ENCODE results near the gene BORCS6.
A peak's percentile ranks its signal among the peaks of the same experiment; 100 is the strongest.

BORCS6 gene

DNA sequence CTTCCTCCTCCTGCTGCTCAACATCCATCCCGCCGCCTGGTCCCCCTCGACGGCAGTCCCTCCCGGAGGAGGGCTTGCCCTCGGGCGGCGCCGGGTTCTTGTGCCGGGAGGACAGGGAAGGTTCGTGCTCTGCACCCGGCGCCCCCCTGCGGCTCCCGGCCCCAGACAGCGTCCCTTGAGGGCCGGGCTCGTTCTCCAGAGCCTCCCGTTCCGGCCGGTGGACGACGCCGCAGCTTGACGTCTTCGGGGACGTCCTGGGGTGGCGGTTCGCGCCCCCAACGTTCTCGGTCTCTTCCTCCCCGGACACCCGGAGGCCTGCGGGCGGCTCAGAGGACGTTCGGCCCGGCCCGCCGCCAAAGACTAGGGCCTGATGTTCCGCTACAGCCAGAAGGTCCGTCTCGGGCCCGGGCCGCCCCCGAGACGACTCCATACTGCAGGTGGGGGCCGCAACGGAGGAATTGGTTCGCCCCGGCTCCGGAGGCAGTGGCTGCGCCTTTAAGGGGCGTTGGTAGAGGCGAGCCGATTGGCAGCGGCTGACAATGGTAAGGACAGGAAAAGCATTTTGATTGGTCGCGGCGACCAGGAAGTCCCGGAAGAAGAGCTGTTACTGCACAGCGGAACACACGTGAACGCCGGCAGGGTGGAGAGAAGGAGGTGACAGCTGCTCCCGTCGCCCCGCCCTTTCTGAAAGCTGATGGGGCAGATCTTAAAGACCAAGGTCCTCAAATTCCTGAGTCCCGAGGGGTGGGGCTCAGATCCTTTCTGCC, at the start of gene BORCS6:
TSS of gene BORCS6 (minus strand) at position 470 of the 767 bp plus-strand sequence. CDS start at position 430, 40 bp downstream.
- TF ChIP-seq, protein P1, sequence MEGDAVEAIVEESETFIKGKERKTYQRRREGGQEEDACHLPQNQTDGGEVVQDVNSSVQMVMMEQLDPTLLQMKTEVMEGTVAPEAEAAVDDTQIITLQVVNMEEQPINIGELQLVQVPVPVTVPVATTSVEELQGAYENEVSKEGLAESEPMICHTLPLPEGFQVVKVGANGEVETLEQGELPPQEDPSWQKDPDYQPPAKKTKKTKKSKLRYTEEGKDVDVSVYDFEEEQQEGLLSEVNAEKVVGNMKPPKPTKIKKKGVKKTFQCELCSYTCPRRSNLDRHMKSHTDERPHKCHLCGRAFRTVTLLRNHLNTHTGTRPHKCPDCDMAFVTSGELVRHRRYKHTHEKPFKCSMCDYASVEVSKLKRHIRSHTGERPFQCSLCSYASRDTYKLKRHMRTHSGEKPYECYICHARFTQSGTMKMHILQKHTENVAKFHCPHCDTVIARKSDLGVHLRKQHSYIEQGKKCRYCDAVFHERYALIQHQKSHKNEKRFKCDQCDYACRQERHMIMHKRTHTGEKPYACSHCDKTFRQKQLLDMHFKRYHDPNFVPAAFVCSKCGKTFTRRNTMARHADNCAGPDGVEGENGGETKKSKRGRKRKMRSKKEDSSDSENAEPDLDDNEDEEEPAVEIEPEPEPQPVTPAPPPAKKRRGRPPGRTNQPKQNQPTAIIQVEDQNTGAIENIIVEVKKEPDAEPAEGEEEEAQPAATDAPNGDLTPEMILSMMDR (IDR thresholded peaks at IDR 0.05; ENCODE audit: insufficient read depth, missing control alignments) = no peak
- FAIRE-seq (no peak), DNase-seq (ENCODE audit: insufficient read length, low spot score) (peak; percentile 84)

DNA sequence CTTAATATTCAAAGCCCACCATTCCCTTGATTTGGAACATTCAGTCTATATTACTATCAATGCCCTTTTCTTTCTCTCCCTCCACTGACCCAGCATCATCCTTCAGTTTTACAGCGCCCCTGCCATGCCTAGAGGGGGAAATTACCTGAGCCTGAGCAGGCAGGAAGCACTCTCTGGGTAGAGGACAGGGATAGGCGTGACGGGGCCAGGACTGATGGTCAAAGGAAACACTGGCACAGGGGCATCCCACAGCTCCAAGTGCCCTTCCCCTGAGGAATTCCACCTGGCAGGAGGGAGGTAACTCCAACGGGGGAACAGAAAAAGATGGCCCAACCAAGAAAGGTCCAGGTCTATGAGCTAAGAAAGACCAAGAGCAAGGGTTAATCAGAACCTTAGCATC, 47.9 kb upstream of the BORCS6 start:
- TF ChIP-seq, protein P1 (IDR thresholded peaks at IDR 0.05; ENCODE audit: insufficient read depth, missing control alignments) = no peak
- DNase-seq (ENCODE audit: insufficient read length, low spot score) (no peak), FAIRE-seq (no peak)

DNA sequence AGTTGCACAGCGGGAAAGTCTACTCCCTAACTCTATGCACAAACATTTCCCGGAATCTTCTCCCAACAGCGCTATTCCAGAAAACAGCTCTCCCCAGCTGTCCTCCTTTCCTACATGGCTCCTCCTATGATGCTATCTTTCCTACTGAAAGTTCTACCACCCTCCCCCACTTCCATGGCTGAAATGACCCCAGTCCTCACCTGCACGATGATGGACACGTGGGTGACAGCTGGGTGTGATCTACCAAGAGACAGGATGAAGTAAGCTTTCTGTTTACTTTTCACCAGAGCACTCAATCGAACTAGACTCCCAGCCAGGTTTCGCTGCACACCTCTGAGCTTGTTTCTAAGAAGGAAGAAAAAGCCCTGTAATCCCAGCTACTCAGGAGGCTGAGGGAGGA, 47.2 kb upstream of the BORCS6 start:
- FAIRE-seq (no peak), DNase-seq (ENCODE audit: insufficient read length, low spot score) (no peak)
- TF ChIP-seq, protein P1 (IDR thresholded peaks at IDR 0.05; ENCODE audit: insufficient read depth, missing control alignments) = no peak

DNA sequence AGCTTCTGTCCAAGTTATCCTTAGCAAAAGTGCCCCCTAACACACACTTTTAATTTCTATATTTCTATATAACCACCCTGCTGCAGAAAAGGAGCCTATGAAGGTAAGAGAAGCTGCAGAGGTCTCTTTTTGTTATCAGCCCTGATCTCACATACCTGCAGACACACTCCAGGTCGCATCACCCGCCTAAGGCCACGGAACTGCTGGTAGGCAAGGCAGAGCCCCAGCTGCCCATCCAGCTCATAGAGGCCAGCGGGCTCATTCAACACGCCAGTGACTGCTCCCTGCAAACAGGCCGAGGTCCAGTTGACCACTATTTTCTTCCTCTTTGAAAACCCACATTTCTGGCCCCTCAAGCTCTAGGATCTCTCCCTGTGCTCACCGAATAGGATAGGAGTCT, 45.7 kb upstream of the BORCS6 start:
- TF ChIP-seq, protein P1 (IDR thresholded peaks at IDR 0.05; ENCODE audit: insufficient read depth, missing control alignments) = no peak
- DNase-seq (ENCODE audit: insufficient read length, low spot score) (no peak), FAIRE-seq (no peak)

DNA sequence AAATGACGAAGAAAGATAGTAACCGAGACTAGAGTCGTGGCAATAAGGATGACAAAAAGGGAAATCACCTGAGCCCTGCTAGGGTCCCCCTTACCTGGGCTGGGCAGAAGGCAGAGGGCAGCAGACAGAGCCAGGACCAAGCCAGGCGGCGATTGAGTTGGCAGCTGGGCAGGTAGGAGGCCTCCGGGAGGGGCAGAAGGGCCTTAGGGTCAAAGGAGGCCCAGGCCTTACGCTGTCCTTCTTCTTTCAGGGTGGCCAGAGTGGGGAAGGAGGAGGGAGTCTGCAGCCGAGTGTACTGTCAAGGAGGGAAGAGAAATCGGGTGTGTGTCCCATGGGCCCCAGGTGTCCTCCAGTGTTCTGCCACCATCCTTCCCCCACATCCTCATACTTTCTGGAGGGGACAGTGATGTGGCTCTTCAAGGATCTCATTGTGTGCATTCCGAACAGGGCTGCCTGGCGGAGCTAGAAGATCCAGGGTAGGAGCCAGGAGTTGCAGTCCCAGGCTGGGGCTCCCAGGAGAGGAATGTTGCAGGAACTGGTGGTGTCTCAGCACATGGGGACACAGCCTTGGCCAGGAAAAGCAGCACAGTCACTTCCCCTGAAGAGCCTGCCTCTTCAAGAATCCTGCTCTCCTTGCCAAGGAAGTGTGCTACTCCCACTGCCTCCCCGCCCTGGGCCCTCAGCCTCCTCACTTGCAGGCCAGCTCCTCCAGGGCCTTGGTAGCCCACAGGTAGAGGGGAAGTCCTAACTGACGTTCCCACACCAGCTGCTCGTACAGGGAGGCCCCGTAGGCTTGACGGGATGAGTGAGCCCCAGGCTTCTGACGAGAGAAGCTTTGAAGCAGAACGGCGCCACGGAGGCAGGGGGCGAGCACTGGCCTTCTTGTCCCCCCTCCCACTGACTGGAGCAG, 44.6 kb upstream of the BORCS6 start:
- DNase-seq (ENCODE audit: insufficient read length, low spot score) (no peak), FAIRE-seq (no peak)
- TF ChIP-seq, protein P1 (IDR thresholded peaks at IDR 0.05; ENCODE audit: insufficient read depth, missing control alignments) = no peak

DNA sequence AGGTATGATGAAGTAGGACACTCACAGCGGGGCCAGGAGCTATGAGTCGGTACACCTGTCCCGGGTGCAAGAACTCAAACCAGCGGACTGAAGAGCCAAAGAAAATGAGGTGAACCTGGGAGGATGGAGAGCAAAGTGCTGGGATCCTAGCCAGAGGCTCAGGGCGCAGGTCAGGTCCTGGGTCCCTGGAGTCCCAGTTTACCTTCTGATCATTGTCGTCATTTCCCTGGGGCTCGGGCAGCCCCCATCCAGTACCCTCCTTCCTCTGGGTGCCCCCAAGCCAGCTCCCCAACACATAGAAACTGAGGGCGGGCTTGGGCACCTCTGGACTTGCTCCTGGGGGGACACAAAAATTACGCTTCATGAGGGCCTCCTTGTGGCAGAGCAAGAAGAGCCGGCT, 41.7 kb upstream of the BORCS6 start:
- FAIRE-seq (no peak), DNase-seq (ENCODE audit: insufficient read length, low spot score) (no peak)
- TF ChIP-seq, protein P1 (IDR thresholded peaks at IDR 0.05; ENCODE audit: insufficient read depth, missing control alignments) = no peak

Measured in D721Med (cell line).